Measurements from ENCODE around the gene PLA2G12B. TPM values are rescaled to one million over a fixed set of nuclear protein-coding genes. Genes with fewer than 3 reads are reported as not detected.
"Not testable (repeated sequence)": the region's sequence is repeated elsewhere in the genome, so short reads cannot be mapped to it uniquely, and the experiment has no call there.

The PLA2G12B gene, protein sequence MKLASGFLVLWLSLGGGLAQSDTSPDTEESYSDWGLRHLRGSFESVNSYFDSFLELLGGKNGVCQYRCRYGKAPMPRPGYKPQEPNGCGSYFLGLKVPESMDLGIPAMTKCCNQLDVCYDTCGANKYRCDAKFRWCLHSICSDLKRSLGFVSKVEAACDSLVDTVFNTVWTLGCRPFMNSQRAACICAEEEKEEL
- not detected for total RNA-seq

DNA sequence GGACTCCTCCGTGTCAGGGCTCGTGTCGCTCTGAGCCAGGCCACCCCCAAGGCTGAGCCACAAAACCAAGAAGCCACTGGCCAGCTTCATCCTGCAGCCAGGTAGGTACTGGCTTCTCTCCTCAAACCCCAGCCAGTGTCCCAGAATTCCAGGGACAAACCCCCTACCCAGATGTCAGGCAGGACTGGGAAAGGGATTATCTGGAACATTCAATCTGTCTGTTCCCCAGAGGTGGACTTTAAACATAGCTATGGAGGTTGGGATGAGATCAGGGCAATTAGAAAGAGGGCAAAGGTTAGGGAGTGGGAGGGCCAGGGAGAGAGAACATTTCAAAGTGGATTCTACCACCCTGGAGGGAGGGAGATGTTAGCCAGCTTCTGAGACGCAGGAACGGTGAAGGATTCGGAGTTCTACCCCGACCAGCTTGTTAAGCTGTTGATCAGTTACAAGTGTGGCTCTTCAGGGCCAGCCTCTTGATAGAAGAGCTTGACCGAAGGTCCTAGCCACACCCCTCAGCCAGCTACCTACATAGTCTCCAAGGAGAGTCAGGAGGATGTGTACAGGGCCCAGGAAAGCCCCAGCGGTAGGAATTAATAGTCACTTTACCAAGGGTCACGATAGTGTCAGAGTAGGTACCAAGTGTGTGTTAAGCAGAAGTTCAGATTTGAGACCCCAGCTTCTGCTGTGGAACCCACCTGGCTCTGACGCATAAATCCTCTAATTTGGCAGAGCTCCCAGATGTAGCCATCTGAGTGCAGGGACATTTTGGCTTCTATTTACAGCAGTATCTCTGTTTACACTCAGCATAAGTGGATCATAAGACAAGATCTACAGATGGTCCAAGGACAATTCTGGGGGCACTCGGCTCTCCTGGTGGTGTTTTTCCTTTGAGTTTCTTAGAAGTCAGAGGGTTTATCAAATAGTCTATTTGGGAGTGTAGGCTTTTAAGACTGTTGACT lies at the start of gene PLA2G12B:
Gene PLA2G12B (minus strand): TSS at position 211 of the 959 bp plus-strand sequence. CDS start 121 bp downstream, at position 90.
- no peak for DNase-seq

DNA sequence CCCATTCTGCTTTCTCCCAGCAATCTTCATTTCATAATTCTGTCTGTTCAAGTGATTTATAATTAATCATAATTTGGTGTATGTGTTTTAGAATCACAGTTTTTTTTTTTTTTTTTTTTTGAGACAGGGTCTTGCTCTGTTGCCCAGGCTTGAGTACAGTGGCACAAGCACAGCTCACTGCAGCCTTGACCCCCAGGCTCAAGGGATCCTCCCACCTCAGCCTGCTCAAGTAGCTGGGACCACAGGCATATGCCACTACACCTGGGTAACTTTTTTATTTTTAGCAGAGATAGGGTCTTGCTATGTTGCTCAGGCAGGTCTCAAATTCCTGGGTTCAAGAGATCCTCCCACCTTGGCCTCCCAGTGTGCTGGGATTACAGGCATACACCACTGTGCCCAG lies 49.2 kb upstream of the PLA2G12B start:
- no peak for DNase-seq

DNA sequence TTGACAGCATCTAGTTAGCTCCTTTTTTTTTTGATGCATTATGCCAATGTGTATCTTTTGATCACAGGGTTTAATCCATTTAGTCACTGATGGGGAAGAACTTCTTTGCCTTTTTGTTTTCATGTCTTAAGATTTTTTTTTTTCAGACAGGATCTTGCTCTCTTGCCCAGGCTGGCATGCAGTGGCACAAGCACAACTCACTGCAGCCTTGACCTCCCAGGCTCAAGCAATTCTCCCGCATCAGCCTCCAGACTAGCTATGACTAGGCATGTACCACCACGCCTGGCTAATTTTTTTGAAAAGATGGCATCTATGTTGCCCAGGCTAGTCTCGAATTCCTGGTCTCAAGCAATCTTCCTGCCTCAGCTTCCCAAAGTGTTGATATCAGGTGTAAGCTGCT lies 46.4 kb upstream of the PLA2G12B start:
- DNase-seq = no peak

DNA sequence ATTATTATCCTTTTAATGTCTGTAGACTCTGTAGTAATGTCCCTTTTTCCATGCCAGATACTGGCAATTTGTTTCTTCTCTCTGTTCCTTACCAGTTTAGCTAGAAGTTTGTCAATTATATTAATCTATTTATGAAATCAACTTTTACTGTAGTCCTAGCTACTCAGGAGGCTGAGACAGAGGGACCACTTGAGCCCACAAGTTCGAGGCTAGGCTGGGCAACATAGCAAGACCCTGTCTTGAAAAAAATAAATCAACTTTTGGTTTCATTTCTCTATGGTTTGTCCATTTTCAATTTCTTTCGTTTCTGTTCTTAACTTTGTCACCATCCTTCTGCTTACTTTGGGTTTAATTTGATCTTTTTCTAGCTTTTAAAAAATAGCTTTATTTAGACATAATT lies 42.5 kb upstream of the PLA2G12B start:
- DNase-seq = no peak

DNA sequence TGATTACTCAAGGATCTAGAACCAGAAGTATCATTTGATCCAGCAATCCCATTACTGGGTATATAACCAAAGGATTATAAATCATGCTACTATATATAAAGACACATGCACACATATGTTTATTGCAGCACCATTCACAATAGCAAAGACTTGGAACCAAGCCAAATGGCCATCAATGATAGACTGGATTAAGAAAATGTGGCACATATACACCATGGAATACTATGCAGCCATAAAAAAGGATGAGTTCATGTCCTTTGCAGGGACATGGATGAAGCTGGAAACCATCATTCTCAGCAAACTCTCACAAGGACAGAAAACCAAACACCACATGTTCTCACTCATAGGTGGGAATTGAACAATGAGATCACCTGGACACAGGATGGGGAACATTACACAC lies 40.9 kb upstream of the PLA2G12B start:
- DNase-seq = not testable (repeated sequence)

DNA sequence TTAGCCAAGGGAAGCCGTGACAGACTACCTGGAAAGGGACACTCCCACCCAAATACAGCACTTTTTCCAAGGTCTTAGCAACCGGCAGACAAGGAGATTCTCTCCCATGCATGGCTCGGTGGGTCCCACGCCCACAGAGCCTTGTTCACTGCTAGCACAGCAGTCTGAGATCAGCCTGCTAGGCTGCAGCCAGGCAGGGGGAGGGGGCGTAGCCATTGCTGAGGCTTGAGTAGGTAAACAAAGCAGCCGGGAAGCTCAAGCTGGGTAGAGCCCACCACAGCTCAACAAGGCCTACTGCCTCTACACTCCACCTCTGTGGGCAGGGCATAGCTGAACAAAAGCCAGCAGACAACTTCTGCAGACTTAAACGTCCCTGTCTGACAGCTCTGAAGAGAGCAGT lies 35.2 kb upstream of the PLA2G12B start:
- DNase-seq = not testable (repeated sequence)

DNA sequence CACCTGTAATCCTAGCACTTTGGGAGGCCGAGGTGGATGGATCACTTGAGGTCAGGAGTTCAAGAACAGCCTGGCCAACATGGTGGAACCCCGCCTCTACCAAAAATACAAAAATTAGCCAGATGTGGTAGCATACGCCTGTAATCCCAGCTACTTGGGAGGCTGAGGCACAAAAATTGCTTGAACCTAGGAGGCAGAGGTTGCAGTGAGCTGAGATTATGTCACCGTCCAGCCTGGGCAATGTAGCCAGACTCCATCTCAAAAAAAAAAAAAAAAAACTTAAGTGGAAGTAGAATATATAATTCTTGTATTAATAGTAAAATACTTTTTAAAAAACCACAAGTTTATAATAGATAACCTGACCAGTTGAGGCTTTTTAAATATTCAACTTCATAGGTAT lies 30.0 kb upstream of the PLA2G12B start:
- DNase-seq = not testable (repeated sequence)

DNA sequence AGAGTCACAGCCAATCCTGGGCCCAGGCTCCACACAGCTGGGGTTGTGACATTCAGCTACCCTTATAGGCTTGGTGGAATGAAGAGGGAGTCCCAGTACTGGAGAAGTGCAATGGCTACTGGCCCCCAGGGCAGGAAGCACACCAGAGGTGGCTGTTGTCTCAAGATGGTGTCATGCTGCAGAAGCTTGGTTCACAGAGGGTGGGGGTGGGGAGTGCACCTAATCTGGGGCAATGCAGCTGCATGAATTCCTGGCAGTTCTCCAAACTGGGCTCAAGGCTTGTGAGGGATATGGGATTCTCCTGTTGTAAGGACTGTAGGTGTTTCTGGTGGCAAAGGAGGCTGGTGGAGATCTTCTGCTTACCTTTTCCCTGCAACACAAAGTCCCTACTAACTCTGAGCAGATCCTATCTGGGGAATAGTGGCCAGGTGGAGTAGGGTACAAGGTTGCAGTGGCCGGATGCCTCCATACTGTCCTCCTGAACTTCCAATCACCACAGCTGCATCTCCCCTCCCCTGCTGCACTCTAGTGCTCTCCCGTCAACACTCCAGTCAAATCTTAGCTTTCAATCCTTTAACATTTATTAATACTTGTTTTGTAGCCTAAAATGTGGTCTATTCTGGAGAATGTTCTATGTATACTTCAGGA lies 27.4 kb upstream of the PLA2G12B start:
- no peak for DNase-seq

DNA sequence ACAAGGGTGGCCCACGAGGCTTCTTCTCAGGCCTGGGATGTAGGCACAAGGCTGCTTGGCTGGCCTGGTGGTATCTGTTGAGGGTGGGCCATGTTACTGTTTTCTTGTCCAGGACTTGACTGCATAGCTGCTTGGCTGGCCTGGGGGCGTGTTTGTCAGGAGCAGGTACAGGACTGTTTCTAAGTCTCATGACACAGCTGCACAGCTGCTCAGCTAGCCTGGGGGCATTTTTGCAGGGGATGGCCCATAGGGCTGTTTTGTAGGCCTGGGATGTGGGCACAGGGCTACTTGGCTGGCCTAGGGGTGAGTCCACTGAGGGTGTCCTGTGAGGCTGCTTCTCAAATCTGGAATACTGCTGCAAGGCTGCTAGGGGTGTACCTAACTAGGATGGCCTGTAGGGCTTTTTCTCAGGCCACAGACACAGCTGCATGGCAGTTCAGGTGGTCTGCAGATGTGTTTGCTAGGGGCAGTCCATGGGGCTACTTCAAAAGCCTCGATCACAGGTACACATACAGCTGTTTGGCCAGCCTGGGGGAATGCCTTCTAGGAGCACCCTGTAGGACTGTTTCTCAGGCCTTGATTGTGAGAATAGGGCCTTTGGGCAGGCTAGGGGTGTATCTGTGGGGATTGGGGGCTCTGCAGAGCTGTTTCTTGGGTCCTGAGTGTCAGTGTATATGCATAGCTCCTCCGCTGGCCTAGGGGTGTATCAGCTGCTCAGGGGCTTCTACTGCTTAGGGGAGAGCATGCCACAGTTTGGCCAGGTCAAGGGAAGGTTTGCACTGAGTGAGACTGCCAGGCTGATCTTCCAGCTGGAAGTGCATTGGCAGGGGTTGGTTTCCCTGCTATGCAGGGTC lies 26.6 kb upstream of the PLA2G12B start:
- no peak for DNase-seq

DNA sequence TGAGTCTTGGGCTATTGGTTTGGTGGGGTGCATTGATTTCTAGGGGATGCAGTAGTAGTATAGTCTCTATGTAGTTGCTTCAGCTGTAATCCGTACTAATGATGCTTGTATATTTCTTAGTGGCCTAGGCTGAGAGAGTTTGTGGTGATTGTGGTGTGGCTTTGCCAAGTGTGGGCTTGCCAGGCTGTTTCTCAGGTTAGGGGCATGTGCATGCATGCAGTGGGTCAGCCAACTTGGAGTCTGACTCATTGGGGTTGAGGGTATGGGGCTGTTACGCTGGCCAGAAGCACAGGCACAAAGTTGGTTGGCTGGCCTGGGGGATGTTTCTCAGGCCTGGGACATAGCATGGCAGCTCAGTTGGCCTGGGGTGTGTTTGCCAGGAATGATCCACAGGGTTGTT lies 25.7 kb upstream of the PLA2G12B start:
- no peak for DNase-seq

DNA sequence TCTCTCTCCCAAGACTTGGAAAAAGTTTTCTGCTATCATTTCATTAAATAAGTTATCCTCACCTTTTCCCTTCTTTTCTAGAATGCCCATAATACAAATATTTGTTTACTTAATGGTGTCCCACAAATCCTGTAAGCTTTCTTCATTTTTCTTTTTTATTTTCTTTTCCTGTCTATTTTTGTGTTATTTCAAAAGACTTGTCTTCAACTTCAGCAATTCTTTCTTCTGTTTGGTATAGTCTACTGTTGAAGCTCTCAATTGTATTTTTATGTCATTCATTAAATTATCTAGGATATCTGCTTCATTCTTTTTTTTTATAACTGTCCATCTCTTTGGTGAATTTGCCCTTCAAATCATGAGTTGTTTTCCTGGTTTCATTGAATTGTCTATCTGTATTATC lies 25.1 kb upstream of the PLA2G12B start:
- no peak for DNase-seq

DNA sequence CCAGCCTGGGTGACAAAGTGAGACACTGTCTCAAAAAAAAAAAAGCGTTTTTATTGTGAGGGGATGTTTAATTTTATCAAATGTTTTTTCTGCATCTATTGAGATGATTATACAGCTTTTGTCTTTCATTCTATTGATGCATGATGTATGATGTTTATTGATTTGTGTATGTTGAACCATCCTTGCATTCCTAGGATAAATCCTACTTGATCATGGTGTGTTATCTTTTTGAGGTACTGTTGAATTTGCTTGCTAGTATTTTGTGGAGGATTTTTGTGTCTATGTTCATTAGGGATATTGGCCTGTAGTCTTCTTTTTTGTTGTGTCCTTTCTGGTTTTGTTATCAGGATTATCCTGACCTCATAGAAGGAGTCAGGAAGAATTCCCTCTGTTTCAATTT lies 22.3 kb upstream of the PLA2G12B start:
- no peak for DNase-seq

DNA sequence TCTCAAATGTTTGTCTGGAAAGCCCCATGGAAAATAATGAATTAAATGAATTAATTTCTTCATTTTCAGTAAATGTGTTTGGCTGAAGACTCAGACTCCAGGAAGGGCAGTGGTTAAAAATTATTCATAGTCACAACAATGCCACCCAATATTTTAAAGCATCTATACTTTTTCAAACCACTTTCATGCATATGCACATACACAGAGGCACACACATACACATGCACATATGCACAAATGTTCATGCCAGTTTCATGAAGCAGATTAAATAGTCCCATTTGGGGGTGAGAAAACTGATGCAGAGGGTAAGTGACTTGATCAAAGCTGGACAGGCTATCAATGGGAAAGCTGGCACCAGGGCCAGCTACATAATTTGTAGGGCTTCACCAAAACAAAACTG lies 1.4 kb upstream of the PLA2G12B start:
- no peak for DNase-seq

DNA sequence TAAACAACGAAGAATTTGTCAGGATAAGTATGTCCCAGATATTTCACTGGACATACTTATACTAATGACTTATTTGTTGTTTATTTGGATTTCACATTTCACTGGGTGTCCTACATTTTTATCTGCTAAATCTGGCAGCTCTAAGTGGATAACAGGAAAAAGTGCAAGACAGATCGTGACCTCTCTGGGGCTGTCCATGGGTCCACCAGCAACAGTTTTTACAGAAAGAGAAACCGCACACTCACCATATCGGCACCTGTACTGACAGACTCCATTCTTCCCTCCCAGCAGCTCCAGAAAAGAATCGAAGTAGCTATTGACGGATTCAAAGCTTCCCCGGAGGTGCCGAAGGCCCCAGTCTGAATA lies 393 bp downstream of the PLA2G12B start:
- no peak for DNase-seq

DNA sequence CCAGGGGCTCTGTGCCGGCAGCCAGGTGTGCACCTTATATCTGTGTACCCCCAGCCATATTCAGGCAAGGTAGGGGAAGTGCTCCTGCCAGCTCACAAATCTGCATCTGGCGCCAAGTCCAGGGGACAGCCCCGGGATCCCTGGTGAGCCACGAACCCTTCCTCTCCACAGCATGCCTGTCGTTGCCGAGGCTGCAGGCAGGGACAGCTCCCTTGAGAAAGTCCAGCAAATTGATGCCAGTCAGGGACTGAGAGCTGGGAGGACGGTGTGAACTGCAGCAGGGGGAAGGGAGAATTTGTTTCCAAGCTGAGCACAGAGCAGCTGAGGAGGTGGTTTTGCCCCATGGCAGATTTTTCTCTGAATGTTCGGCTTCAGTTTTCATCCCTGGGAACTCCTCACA lies 919 bp downstream of the PLA2G12B start:
- no peak for DNase-seq

DNA sequence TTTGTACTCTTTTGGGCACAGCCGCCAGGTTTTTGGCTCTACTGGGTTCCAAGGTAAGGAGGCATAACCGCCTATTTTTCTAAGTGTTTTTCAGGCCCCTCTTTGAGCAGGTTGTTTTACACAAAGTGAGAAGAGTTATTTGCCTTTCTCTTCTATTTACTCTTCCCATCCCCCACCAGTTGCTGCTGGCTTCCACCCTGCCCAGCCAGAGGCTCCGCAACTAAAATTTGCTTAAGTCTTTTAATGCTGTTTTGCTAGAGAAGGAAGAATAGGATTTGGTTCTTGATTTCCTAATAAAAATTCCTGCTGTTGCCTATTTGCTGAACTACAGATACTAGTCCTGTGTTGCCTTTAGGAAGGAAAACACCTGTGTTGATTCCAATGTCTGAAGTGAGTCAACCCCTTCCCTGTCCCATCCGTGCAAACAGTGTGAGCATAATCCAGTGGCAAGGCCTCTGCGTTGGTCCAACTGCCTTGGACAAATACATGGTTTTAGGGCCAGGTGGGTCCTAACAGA lies 1.9 kb downstream of the PLA2G12B start:
- no peak for DNase-seq

DNA sequence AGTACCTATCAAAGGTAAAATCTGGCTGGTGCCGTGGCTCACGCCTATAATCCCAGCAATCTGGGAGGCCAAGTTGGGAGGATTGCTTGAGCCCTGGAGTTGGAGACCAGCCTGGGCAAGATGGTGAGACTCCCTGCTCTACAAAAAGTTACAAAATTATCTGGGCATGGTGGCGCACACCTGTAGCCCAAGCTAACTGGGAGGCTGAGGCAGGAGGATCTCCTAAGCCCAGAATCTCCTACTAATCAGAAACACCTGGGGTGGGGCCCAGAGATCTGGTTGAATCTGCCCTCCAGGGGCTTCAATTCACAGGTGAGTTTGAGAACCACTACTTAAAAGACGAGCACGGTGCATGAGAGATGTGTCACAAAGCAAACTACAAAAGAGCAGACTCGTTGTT lies 2.4 kb downstream of the PLA2G12B start:
- DNase-seq = no peak

DNA sequence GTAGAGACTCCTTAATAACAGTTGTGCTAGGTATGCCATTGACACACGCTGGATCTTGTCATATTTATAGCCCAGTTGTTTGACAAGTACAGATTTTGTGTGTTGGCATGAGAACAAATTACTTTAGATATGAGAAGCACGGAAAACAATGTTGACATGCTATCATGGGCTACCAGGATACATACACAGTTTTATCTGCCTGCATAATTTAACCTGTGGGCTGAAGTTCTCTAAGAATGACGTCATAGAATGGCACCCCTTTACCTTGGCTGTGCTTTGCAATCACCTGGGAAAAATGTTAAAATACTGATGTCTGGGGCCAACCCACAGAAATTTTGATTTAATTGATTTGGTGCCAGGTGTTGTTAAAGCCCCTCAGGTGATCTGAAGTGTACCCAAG lies 2.8 kb downstream of the PLA2G12B start:
- DNase-seq = no peak

DNA sequence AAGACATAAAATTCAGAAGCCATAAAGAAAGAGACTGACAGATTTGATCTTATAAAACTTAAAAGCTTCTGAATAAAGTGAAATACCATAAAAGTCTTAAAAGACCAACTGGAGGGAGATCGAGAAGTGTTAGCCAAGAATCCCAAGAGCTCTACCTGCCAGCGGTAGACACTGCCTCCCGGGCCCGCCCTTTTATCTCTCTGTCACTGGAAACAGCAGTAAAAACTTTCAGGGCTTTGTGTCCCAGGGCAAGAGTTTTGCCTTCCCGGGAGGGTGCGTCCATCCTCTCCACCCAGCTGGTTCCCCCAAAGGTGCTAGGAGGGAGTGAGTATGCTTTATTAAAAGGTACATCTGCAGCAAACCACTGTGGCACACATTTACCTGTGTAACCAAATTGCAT lies 5.8 kb downstream of the PLA2G12B start:
- no peak for DNase-seq

DNA sequence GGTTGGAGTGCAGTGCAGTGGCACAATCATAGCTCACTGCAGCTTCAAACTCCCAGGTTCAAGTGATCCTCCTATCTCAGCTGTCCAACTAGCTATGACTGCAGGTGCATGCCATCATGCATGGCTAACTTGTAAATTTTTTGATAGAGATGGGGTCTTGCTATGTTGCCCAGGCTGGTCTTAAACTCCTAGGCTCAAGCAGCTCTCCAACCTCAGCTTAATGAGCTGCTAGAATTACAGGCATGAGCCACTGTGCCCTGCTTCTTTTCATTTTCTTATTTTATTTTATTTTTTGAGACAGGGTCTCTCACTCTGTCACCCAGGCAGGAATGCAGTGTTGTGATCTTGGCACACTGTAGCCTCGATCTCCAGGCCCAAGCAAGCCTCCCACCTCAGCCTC lies 7.6 kb downstream of the PLA2G12B start:
- DNase-seq = no peak

DNA sequence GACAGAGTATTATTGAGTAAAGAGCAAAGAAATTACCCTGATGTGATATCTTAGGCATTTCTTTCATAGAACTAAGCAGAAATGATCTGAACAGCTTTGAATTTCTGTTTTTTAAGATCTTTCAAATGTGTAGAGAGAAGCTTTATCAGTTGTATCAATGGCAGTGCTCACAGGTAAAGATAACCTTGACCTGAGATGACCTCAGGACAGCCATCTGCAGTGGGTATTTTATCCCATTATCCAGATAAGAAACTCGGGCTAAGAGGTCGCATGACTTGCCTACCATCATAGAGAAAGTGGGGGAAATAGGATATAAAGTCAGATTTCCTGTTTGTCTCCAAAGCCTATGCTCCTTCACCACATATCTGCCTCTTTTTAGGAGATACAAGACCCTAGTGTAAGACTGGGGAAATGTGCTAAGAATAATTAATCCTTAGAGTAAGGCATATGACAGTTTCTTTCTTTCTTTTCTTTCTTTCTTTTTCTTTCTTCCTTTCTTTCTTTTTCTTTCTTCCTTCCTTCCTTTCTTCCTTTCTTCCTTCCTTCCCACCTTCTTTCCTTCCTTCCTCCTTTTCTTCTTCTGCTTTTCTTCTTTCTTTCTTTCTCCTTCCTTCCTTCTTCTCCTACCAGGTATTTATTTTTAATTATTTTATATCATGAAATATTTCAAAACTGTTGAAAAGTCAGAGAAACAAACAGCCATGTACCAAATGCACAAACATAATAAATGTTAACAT lies 10.9 kb downstream of the PLA2G12B start:
- no peak for DNase-seq

DNA sequence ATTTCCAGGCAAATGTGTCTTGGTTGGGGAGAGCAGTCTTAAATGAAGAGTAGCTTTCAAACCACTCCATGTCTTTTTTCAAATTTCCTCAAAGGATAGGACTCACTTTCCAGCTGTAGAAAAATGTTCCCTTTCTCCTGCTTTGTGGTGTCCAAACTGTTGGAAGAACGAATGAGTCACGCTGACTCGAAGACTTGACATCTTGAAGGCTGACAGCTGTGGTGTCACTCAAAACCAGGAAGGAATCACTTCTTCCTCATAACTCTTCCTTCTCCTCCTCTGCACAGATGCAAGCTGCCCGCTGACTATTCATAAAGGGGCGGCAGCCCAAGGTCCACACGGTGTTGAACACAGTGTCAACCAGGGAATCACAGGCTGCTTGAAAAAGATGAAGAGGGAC lies 19.2 kb downstream of the PLA2G12B start:
- DNase-seq = no peak
